Measurements from ENCODE around the gene HLF. TPM values are rescaled to one million over a fixed set of nuclear protein-coding genes. Genes with fewer than 3 reads are reported as not detected.

Gene HLF
- total and polyA plus RNA-seq, 2 of the 4 experiments (the other 2 are of a cell fraction), result 0.18 TPM; not detected in 1

- H2BK120ac ChIP-seq (ENCODE audit: low read depth, low read length), result no peak overlapping the region
- H4K8ac ChIP-seq (ENCODE audit: low read depth in 2 of 2, low read length in 2 of 2), result no peak overlapping the region
- no peak overlapping the region for H4K5ac ChIP-seq (ENCODE audit: low read depth, low read length)
- H3K9me1 ChIP-seq (ENCODE audit: insufficient read depth, low read length), result no peaks in the 10 kb centered on the region
- DNase-seq (no peak), ATAC-seq (ENCODE audit: low read depth) (no peak)
- H2AK9ac ChIP-seq (replicated peaks; ENCODE audit: low read depth, low read length, poor library complexity), result no peak overlapping the region
- no peak overlapping the region for H2BK5ac ChIP-seq (ENCODE audit: low read depth, low read length, poor library complexity, severe bottlenecking)
- H3K36me3 ChIP-seq (ENCODE audit: control insufficient read depth, insufficient read depth, low read length), result no peaks in the 10 kb centered on the region
- no peaks in the 10 kb centered on the region for H4K20me1 ChIP-seq (ENCODE audit: insufficient read depth, low read length)
- no peak overlapping the region for H2BK15ac ChIP-seq (ENCODE audit: low read depth, low read length)
- no peak overlapping the region for H3K4me2 ChIP-seq (ENCODE audit: low read depth, low read length)
- H3K4me3 ChIP-seq (ENCODE audit: insufficient read depth, low read depth, low read length), result no peak overlapping the region
- H3K4me1 ChIP-seq (ENCODE audit: control insufficient read depth, insufficient read depth, low read length), result no peaks in the 10 kb centered on the region; the same call in 1 of the 2 replicates
- no peak overlapping the region for H4K91ac ChIP-seq (ENCODE audit: insufficient read depth, low read depth, low read length)
- H3K4ac ChIP-seq (ENCODE audit: low read depth, low read length), result no peak overlapping the region
- intact Hi-C loops (cut with micrococcal nuclease), result no loop called here
- in situ Hi-C loops (cut with MboI; ENCODE audit: low sequenced_read_pairs), result no loop called here
- dilution Hi-C loops (cut with HindIII; ENCODE audit: low sequenced_read_pairs, unreplicated experiment), result no loop called here
- H2AFZ ChIP-seq (replicated peaks; ENCODE audit: low read length, poor library complexity), result no peak overlapping the region
- no peaks in the 10 kb centered on the region for H3K9me3 ChIP-seq (ENCODE audit: control insufficient read depth, insufficient read depth, low read length)
- ChIA-PET CTCF (no interaction called here), POLR2A (ENCODE audit: unreplicated experiment) (no interaction called here)
- no peak overlapping the region for H3K18ac ChIP-seq (ENCODE audit: low read depth, low read length)
- peaks cover 19% of the 10 kb centered on the region for H3K27me3 ChIP-seq (ENCODE audit: control insufficient read depth, insufficient read depth, low read length)
- BruUV-seq (replicated peaks), result no TSS peak
- H2BK20ac ChIP-seq (ENCODE audit: low read depth, low read length), result no peak overlapping the region
- no peak for TF ChIP-seq FOS (IDR thresholded peaks at IDR 0.05; ENCODE audit: low read depth, low read length)
- TF ChIP-seq ELK1 (IDR thresholded peaks at IDR 0.05; ENCODE audit: borderline replicate concordance, low read depth, low read length), result no peak
- TF ChIP-seq USF2 (IDR thresholded peaks at IDR 0.05; ENCODE audit: low read depth, low read length), result no peak
- TF ChIP-seq SMC3 (IDR thresholded peaks at IDR 0.05; ENCODE audit: low read depth, low read length), result no peak
- no peak for TF ChIP-seq RFX5 (IDR thresholded peaks at IDR 0.05; ENCODE audit: low read depth, low read length)
- no peak for TF ChIP-seq RCOR1 (IDR thresholded peaks at IDR 0.05; ENCODE audit: insufficient replicate concordance, low read length)
- TF ChIP-seq RAD21 (IDR thresholded peaks at IDR 0.05; ENCODE audit: low read length), result no peak
- TF ChIP-seq CTCF (conservative IDR thresholded peaks at IDR 0.05; ENCODE audit: low read depth, low read length), result no peak
- TF ChIP-seq MXI1 (IDR thresholded peaks at IDR 0.05; ENCODE audit: borderline replicate concordance, low read depth, low read length), result no peak
- TF ChIP-seq CEBPB (IDR thresholded peaks at IDR 0.05; ENCODE audit: low read depth, low read length), result no peak
- no peak for TF ChIP-seq POLR2A (IDR thresholded peaks at IDR 0.05; ENCODE audit: low read depth, low read length)
- TF ChIP-seq MAFK (IDR thresholded peaks at IDR 0.05; ENCODE audit: low read depth, low read length), result no peak
- TF ChIP-seq NFE2L2 (IDR thresholded peaks at IDR 0.05; ENCODE audit: low read depth, low read length), result no peak
- TF ChIP-seq BHLHE40 (IDR thresholded peaks at IDR 0.05; ENCODE audit: low read depth, low read length), result no peak
- no peak overlapping the region for H3K23ac ChIP-seq (ENCODE audit: low read depth, low read length)
- no peaks in the 10 kb centered on the region for H3K79me1 ChIP-seq (ENCODE audit: low read depth in 1 of 2, low read length in 2 of 2)
- no peak overlapping the region for H3K9ac ChIP-seq (ENCODE audit: low read depth, low read length)
- 67% methylated on average over 4 of the region's 8 CpGs; no CpG with 5 or more reads in 1 of the 2 experiments for WGBS, 2 experiments (ENCODE audit: extremely low coverage in 2 of 2, insufficient read length in 1 of 2)
- no peak overlapping the region for H3K27ac ChIP-seq (ENCODE audit: insufficient read depth, low read length)
- no peak overlapping the region for H3K14ac ChIP-seq (replicated peaks; ENCODE audit: low read depth, low read length)
- no peak overlapping the region for H3K56ac ChIP-seq (ENCODE audit: extremely low read depth, insufficient read depth, low read length)
- no peak overlapping the region for H2AK5ac ChIP-seq (ENCODE audit: low read depth, low read length)
Measured at GRCh38 chr17:55271958-55272710, 7.4 kb downstream of the HLF start.

Measured in IMR-90 (cell line).